Gastrocnemius medialis (tissue), 4 donors: ENCODE data around the gene MTG1. TPM values are rescaled to one million over a fixed set of nuclear protein-coding genes. Genes with fewer than 3 reads are reported as not detected.

Experiments used
- ATAC-seq, 2 donors: fragments of 150-250 bp; one replicate each; pipeline ENCODE4 v1.9.1; 2016
- DNase-seq, 2 donors: peaks; one replicate each; pipeline ENCODE4 v3.0.0-alpha.2; 2019
- H3K27ac ChIP-seq, 4 donors: fragments of 200-600 bp; sonication (generic); 1 replicate in 1 of 4; 2 replicates in 3 of 4; pipeline ENCODE4 v1.5.1; 2016 to 2018; ENCODE audit warnings: mild to moderate bottlenecking in 2 of 4, moderate library complexity in 1 of 4
- H3K27me3 ChIP-seq, 3 donors: fragments of 200-600 bp; sonication (generic) in 2 of 3; 1 replicate in 1 of 3; 2 replicates in 2 of 3; pipeline versions ENCODE4 v1.5.1 to v1.6.0; 2016 to 2019; ENCODE audit warnings: mild to moderate bottlenecking in 1 of 3, moderate library complexity in 1 of 3
- H3K36me3 ChIP-seq, 2 donors: fragments of 200-600 bp; sonication (generic) in 1 of 2; one replicate each; pipeline ENCODE4 v1.5.1; 2017 to 2018
- H3K4me1 ChIP-seq, 2 donors: fragments of 200-600 bp; sonication (generic) in 1 of 2; one replicate each; pipeline ENCODE4 v1.5.1; 2016 to 2017; ENCODE audit warnings: mild to moderate bottlenecking in 2 of 2
- H3K4me3 ChIP-seq, 4 donors: fragments of 200-600 bp; sonication (generic) in 3 of 4; 1 replicate in 1 of 4; 2 replicates in 3 of 4; pipeline ENCODE4 v1.5.1; 2016 to 2019; ENCODE audit warnings: mild to moderate bottlenecking in 2 of 4
- H3K9me3 ChIP-seq, 3 donors: fragments of 200-600 bp; sonication (generic) in 2 of 3; 1 replicate in 1 of 3; 2 replicates in 2 of 3; pipeline ENCODE4 v1.5.1; 2016 to 2019
- POLR2A ChIP-seq, 2 donors: fragments of 450-650 bp; IDR thresholded peaks; one replicate each; pipeline ENCODE4 v1.6.1; 2017; ENCODE audit warnings: antibody characterized with exemption in 2 of 2, mild to moderate bottlenecking in 2 of 2, moderate library complexity in 2 of 2
- in situ Hi-C, 4 donors: fragments of 200-750 bp; cut with MboI; loops; one replicate each; pipeline versions ENCODE4 v1.15.0 to v1.8.0; 2017; ENCODE audit warnings: low sequenced_read_pairs in 4 of 4
- intact Hi-C: fragments of 100-400 bp; cut with DNase I; formaldehyde crosslinking; loops from one replicate; pipeline ENCODE4 v1.15.1; 2023; ENCODE audit warnings: low total_unique reads
- total RNA-seq, 4 donors: library from RNA; depleted of rRNA; stranded (reverse); fragments of >200 nt; gene quantifications; one replicate each; pipeline versions ENCODE4 v1.1.0 to v1.2.3, GENCODE V29; 2016
- TF ChIP-seq, protein P1 (sequence below), 5 experiments: fragments of 450-650 bp in 3 of 5; fragments of 200-600 bp in 2 of 5; sonication (generic) in 2 of 5; IDR thresholded peaks in 4 of 5; conservative IDR thresholded peaks in 1 of 5; 1 replicate in 4 of 5; 2 replicates in 1 of 5; pipeline ENCODE4 v1.5.1; 2016 to 2019; ENCODE audit warnings: antibody characterized with exemption in 5 of 5, mild to moderate bottlenecking in 3 of 5, moderate library complexity in 3 of 5

MTG1 gene
- total RNA-seq, 4 donors from 2014 or later = 12.2 to 23.9 (median 14.1) TPM

DNA sequence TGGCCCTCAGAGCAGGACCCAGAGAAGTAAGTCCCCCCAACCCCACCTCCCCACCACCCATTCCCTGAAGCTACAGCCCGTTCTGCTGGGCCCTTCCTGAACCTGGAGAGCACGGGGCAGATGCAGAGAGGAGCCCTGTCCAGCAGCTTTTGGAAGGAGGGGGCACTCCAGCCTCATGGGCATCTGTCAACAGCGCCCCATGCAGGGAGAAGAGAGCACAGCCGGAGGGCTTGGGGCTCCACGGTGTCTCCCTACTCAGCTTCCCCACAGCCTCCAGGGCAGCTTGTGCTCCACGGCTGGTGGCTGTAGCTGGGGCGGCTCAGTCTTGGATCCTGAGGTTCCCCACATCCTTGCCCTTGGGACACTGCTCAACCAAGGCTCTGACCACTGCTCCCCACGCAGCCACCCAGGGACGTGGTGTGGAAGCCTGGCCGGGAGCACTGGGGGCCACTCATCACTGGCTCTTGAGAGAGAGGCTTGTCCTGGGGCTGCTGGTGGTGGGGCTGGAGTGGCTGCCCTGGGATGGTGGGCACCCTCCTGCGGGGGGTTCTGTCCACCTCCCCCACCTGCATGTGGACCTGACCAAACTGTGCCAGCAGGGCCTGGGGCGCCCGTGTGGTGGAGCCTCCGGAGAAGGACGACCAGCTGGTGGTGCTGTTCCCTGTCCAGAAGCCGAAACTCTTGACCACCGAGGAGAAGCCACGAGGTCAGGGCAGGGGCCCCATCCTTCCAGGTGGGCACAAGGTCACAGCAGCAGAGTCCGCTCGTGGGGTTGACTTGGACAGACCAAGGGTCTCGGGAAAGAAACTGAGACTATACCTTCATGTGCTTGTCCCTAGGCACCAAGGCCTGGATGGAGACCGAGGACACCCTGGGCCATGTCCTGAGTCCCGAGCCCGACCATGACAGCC is 42.3 kb upstream of the MTG1 start:
- intact Hi-C loops = no loop called here
- Histone ChIP-seq H3K4me1 (peaks cover 0 to 2% of the 10 kb centered on the region in 2 donors), H3K36me3 (no peaks in the 10 kb centered on the region), H3K4me3 (no peak overlapping the region), H3K27me3 (peaks cover 4 to 37% (median 21%) of the 10 kb centered on the region in 3 donors), H3K27ac (no peak overlapping the region), H3K9me3 (no peaks in the 10 kb centered on the region)
- in situ Hi-C loops = no loop called here
- TF ChIP-seq POLR2A (IDR thresholded peaks at IDR 0.05) = no peak
- ATAC-seq = no peak
- DNase-seq = no peak

DNA sequence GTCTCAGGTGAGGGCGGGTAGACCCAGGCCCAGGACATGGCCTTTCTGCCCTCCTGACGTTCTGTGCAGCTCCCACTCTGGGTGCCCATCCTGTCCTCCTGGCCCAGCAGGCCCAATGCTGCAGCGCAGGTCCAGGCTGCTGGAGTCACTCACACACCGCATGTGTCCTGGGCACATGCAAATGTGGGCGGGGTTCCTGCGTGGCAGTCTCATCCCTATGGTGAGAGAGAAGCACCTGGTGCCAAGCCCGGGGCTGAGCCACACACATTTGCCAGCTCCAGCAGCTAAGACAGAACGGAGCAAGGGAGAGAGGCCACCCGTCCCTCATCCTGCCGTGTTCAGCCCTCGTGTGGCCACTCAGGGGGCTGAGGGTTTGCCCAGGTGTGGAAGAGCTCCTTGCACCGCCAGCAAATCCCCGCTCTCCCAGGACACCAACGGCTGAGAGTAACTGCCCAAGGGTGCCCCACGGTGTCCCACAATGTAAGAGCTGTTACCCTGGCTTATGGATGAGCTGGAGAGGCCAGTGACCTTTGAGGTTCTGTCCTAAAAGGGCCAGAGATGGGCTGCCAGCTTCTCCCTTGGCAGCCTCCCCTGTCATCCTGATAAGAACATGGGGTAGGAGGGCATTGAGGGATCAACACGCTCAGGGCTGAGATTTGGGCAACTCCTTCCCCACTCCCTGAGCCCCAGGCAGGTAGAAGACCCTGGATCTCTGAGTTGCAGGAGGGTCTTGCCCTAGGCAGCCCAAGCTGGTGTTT is 40.6 kb upstream of the MTG1 start:
- Histone ChIP-seq H3K9me3 (no peaks in the 10 kb centered on the region), H3K27ac (no peak overlapping the region), H3K4me1 (peaks cover 4 to 8% of the 10 kb centered on the region in 2 donors), H3K36me3 (no peaks in the 10 kb centered on the region), H3K4me3 (no peak overlapping the region), H3K27me3 (peaks cover 4 to 28% (median 17%) of the 10 kb centered on the region in 3 donors)
- TF ChIP-seq, protein P1, sequence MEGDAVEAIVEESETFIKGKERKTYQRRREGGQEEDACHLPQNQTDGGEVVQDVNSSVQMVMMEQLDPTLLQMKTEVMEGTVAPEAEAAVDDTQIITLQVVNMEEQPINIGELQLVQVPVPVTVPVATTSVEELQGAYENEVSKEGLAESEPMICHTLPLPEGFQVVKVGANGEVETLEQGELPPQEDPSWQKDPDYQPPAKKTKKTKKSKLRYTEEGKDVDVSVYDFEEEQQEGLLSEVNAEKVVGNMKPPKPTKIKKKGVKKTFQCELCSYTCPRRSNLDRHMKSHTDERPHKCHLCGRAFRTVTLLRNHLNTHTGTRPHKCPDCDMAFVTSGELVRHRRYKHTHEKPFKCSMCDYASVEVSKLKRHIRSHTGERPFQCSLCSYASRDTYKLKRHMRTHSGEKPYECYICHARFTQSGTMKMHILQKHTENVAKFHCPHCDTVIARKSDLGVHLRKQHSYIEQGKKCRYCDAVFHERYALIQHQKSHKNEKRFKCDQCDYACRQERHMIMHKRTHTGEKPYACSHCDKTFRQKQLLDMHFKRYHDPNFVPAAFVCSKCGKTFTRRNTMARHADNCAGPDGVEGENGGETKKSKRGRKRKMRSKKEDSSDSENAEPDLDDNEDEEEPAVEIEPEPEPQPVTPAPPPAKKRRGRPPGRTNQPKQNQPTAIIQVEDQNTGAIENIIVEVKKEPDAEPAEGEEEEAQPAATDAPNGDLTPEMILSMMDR (IDR thresholded peaks at IDR 0.05 in 4 of 5, conservative IDR thresholded peaks at IDR 0.05 in 1 of 5) = no peak
- TF ChIP-seq POLR2A (IDR thresholded peaks at IDR 0.05) = no peak
- no peak for ATAC-seq
- intact Hi-C loops (no loop called here), in situ Hi-C loops (no loop called here)
- no peak for DNase-seq

DNA sequence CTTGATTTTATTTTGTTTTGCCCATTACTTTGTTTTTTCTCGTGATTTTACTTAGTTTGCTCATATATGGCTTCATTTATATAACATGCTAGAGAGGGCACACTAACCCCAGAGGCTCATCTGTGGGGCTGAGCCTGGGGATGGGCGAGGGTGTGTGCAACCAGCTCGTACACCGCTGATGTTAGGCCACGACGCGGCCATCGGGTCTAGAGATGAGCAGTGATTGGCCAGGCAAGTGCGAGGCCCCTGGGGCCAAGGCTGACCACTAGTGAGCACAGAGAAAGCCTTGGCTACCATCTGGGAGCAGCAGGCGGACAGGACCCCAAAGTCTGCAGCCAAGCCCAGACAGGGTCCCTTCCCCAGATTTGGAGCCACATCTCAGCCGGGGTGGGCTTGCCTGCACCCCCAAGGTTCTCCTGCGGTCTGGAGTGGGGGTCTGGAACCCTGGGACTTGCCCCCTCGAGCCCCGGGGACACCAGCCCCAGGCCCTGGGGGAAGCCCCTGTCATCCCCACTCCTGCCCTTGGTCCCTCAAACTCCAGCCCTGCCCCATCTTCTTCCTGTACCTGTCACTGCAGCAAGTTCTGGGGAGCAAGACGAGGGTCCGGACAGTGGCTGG is 39.9 kb upstream of the MTG1 start:
- Histone ChIP-seq H3K9me3 (no peaks in the 10 kb centered on the region), H3K4me3 (no peak overlapping the region), H3K36me3 (no peaks in the 10 kb centered on the region), H3K27me3 (peaks cover 4 to 28% (median 16%) of the 10 kb centered on the region in 3 donors), H3K27ac (no peak overlapping the region), H3K4me1 (peaks cover 4 to 8% of the 10 kb centered on the region in 2 donors)
- intact Hi-C loops = no loop called here
- TF ChIP-seq POLR2A (IDR thresholded peaks at IDR 0.05) = no peak
- TF ChIP-seq, protein P1 (IDR thresholded peaks at IDR 0.05 in 4 of 5, conservative IDR thresholded peaks at IDR 0.05 in 1 of 5) = no peak
- ATAC-seq (no peak), DNase-seq (no peak)
- in situ Hi-C loops = no loop called here

DNA sequence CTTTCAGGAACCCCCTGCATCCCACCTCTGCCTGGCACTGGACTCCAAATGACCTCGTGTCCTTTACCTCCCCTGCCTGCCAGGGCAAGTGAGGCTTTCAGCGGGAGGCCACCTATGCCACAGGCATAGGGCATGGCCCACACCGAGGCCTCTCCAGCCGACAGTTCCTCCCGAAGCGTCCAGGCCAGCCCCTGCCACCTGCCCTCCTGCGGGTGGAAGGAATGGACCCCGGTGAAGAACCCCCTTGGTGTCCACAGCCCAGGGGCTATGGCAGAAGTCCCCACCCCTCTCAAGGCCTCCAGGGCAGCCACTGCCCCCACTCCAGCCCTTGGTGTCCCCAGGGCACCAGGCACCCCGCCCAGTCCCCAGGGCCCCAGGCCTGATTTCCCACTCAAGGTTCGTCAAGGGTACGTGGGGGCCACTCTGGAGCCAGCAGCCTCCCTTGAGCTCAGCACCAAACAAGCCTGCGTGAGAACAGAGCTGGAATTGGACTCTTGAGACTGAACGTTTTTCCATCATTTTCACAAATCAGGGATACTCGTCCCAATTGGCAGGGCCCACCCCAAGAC is 39.2 kb upstream of the MTG1 start:
- in situ Hi-C loops = no loop called here
- H3K27ac ChIP-seq = no peak overlapping the region
- DNase-seq = no peak
- H3K9me3 ChIP-seq = no peaks in the 10 kb centered on the region
- TF ChIP-seq, protein P1 (IDR thresholded peaks at IDR 0.05 in 4 of 5, conservative IDR thresholded peaks at IDR 0.05 in 1 of 5) = no peak
- peaks cover 4 to 24% (median 13%) of the 10 kb centered on the region in 3 donors for H3K27me3 ChIP-seq
- no peak overlapping the region for H3K4me3 ChIP-seq
- intact Hi-C loops = no loop called here
- no peak for ATAC-seq
- H3K4me1 ChIP-seq = peaks cover 4 to 8% of the 10 kb centered on the region in 2 donors
- H3K36me3 ChIP-seq = no peaks in the 10 kb centered on the region
